ENCODE results near the gene SPIRE1.
"Not testable (repeated sequence)": the region's sequence is repeated elsewhere in the genome, so short reads cannot be mapped to it uniquely, and the experiment has no call there.

The SPIRE1 gene

DNA sequence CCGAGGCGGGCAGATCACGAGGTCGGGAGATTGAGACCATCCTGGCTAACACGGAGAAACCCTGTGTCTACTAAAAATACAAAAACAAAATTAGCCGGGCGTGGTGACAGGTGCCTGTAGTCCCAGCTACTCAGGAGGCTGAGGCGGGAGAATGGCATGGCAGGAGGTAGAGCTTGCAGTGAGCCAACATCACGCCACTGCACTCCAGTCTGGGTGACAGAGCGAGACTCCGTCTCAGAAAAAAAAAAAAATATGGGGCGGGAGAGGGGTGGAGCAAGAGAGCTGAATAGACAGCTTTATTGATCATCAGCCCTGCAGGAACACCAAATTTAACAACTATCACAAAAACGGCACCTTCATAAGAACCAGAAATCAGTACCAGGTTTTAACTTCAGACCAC lies 106.4 kb downstream of the SPIRE1 start:
- DNase-seq, result not testable (repeated sequence)

DNA sequence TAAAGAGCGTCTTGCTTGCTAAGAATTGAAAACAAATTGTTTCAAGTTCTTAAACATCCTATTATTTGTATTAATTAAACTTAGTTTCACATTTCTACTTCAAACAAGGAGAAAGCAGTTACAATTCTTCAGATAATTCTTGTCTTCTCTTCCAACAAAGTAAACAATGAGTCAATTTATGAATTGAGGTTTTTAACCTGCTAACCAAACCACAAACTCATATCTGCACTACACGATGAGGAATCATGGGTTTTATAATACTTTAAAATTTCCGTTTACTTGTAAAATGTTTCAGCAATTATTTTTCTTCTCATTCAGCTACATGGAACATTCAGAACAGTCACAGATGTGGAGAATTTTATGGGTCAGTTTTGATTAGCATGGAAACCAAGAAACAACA lies 114.2 kb downstream of the SPIRE1 start:
- DNase-seq, result no peak

DNA sequence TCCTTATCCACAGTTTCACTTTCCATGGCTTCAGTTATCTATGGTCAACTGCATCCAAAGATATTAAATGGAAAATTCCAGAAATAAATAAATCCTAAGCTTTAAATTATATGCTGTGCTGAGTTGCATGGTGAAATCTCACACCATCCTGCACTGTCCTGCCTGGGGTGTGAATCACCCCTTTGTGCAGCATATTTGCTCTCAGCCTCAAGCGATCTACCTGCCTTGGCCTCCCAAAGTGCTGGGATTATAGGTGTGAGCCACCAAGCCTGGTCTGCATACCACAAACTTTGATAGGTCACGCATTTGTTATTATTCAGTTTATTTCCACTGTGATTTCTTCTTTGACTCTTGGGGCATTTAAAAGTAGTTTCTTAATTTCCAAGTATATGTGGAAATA lies 117.2 kb downstream of the SPIRE1 start:
- no peak for DNase-seq

DNA sequence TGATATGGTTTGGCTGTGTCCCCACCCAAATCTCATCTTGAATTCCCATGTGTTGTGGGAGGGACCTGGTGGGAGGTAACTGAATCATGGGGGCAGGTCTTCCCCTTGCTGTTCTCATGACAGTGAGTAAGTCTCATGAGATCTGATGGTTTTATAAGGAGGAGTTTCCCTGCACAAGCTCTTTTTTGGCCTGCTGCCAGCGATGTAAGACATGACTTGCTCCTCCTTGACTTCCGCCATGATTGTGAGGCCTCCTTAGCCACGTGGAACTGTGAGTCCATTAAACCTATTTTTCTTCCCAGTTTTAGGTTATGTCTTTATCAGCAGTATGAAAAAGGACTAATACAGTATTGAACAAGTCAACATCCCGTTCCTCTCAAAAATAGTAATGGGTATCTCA lies 118.7 kb downstream of the SPIRE1 start:
- not testable (repeated sequence) for DNase-seq

DNA sequence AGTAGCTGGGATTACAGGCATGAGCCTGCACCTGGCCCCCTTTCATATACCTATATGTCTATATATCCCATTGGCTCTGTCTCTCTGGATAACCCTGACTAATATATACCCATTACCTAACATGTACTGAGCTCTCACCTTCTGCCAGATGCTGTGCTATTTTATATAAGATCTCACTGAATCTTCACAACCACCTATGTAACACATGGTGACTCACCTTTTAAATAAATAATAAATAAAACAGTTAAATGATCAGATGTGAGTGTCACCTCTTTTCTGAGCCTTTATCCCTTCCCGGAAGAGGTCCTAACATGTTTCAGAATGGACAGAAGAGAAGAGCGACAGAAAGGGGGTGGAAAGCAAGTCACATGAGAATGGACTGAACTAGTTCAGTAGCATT lies 123.1 kb downstream of the SPIRE1 start:
- no peak for DNase-seq

DNA sequence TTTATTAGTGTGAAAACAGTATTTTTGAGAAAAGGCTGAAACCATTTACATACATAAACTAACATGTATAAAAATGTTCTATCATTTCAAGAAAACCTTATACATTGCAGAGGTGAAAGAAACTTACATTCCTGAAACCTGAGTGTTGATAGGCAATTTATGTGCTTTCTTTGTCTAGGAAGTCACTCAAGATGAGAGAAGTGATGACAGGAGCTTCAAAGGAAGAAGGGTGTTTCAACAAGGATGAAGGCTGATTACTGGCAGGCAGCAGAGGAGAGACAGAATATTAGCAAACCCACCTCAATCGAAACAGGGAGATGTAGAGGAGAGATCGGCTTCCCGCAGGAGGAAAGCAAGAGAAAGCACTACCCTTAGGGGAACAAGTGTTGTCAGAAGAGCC lies 125.2 kb downstream of the SPIRE1 start:
- no peak for DNase-seq

DNA sequence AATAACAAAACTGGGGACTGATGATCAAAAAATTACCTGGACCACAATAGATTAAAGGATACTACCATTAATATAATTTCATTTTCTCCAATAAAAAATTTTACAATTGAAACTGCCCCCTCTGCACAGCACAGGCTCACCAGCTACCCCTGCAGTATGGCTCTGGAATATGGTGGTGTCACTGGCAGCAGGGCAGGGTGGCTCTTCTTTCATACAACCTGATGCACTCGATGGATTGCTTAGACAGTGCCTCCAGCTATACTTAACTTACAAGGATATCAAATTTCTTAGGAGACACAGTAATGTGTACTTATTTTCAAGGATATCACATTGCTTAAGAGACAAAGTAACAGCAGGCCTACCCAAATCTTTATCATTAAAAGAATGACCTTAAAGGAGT lies 126.2 kb downstream of the SPIRE1 start:
- peak; percentile 50 for DNase-seq

DNA sequence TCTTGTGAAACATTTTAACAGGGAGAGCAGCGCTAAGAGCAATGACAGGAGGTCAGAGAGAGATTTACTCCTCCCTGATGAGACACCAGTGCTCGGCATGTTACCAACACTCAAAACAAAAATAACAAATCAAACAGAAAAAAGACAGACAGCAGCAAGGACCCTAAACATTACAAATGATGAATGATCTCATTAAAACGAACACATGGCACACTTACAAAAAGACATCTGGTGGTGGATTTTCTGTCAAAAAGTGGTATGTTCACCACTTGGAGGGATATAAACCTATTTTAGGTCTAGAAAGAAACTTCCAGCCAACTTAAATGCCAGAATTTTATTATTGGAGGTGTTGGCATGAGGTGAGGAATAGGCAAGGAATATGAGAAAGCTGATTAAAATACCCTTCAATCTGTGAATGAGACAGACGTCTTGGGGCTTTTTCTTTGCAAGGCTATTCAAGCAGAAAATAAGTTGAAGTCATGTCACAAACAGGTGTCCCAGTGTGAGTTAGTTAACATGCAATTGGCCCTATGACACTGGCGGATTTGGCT lies 137.4 kb downstream of the SPIRE1 start:
- DNase-seq, result peak; percentile 84

DNA sequence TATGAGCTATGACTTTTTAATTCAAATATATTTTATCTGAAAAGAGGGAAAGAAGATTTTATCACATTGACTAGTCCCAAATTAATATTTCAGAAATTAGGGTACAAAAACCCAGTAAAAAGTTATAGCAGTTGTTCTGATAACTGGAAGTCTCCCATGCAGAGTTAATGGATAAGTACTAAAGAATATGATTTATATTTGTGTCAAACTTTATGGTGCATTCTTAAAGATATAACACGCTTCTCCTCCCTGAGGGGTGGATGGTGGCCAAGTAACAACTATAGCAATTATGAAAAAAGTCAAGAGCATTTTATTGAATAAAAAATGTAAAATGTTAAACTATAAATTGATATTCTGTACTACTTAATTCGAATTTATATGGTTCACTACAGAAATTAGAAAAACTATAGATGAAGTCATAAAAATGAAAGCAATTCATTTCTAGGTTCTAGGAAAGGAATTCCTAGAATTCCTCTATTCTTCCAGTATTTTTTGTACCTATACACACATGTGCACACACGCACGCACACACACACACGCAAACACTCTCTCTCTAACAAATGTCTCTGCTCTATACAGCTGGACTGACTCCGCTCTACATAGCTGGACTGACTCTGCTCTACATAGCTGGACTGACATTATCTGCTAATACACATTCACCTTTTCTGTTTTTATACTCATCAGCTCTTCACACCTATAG lies 138.9 kb downstream of the SPIRE1 start:
- no peak for DNase-seq

DNA sequence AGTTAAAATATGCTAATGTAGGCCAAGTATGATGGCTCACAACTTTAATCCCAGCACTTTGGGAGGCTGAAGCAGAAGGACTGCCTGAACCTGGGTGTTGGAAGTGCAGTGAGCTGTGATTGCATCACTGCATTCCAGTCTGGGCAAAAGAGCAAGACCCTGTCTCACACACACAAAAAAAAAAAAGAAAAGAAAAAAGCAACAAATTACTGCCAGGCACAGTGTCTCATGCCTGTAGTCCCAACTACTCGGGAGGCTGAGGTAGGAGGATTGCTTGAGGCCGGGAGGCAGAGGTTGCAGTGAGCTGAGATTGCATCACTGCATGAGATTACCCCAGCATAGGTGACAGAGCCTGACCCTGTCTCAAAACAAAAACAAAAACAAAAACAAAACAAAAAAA lies 139.6 kb downstream of the SPIRE1 start:
- no peak for DNase-seq

DNA sequence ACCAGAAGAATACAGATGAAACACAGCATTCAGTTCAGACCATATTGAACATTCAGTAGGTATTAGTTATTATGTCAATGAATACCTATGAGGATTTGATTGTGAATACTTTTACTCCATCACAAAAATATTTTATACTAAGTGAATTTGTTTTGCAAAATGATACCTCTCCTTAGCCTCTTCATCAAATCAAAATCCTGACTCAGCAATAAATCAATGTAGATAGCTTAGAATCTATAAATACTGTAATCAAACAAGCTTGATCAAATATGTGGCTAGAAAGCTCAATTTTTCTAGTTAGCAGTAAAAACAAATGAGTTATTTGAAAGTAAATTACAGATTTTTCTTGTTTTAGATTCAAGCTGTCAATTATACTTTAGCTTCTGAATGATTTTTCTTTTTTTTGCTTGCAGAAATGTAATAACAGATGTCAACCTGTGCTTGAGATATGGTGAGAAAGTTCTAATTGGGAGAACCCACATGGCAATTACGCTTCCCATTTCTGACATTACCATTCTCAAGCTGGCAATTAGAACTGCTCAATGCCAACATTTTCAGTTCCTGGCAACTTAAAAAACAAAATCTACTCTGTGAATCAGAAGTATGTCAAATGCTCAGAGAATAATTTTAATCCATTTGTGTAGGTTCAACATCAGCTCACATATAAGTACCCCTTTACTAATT lies 140.6 kb downstream of the SPIRE1 start:
- DNase-seq, result peak; percentile 47

DNA sequence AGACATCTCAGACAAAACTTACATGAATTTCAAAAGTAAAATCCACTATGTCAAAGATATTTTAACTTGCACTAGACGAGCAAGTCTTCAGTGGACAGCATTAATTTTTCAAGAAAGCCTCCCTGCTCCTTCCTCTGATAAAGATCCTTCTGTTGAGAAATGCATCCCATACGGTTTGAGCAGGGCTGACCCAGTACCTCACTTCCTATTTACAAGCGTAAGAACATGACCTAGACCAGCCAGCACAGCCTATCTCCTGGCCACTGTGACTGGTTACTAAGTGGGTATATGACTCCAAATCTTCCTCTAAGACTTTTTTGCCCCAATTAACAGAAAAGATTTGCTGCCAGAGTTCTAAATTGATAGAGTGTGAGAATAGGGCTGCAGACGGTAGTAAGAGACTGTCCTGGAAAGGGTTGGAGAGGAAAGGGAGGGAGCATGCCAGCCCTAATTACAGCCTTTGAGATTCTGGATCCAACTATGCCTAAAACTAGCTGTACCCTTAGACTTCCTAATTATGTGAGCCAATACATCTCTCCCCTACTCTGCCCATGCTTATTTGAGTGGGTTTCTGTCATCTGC lies 141.8 kb downstream of the SPIRE1 start:
- no peak for DNase-seq

DNA sequence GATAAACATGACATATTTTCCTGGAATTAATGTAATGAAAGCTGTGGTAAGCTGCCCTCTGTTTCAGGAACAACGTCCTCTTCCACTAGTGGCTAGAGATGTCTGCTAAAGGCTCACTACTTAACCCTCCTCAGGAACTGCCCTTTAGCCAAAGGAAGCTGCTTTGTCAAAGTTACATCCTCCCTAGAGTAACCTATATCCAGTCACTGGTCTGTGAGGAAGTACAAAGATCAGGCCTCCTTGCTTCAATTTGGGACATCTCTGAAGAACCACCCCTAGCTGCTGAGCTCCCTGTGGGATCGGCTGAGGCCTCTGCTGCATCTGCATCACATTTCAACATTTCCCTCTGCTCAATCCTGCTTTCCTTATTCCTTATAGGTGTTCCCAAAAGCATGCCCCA lies 142.4 kb downstream of the SPIRE1 start:
- no peak for DNase-seq

DNA sequence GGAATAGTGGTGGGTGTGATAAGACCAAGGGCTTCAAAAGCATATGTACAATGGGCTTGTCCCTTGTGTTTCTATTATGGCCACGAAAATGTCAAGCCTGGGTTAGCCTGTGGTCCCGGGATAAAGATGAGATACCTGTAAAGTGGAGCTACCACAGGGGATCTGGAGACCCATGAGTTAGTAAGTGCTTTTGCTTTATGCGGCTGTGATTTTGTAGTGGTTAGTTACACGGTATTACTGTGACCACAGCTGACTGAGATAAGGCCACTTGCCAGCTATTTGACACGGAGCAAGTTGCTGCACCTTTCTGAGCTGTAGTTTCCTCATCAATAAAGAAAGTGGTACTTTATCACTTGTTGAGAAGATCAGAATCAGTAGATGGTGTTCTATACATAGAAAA lies 150.9 kb downstream of the SPIRE1 start:
- DNase-seq, result no peak

DNA sequence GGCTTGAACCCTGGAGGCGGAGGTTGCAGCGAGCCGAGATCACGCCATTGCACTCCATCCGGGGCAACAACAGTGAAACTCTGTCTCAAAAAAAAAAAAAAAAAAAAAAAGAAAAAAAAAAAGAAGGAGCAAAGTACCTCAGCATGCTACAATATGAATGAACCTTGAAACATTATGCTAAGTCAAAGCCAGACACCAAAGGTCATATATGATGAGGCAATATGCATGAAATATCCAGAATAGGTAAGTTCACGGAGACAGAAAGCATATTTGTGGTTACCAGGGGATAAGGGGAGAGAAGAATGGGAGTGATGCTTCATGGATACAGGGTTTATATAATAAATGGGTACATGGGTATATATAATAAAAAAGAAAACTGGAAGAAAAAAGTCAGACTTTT lies 156.9 kb downstream of the SPIRE1 start:
- no peak for DNase-seq

DNA sequence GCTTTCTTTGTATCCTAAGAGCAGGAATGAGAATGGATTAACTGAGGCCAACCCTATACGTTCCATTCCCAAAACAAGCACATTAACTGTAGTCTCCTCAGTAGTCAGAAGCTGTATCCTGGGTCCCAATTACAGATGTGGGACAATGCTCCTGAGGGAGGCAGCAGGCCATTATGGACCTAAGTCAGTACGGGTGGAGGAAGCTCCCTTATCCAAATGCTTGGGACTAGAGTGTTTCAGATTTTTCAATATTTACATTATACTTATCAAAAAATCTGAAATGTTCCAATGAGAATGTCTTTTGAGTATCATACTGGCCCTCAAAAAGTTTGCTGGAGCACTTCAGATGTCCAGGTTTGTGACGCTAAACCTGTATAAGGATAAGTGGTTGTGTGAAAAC lies 160.1 kb downstream of the SPIRE1 start:
- DNase-seq, result no peak

DNA sequence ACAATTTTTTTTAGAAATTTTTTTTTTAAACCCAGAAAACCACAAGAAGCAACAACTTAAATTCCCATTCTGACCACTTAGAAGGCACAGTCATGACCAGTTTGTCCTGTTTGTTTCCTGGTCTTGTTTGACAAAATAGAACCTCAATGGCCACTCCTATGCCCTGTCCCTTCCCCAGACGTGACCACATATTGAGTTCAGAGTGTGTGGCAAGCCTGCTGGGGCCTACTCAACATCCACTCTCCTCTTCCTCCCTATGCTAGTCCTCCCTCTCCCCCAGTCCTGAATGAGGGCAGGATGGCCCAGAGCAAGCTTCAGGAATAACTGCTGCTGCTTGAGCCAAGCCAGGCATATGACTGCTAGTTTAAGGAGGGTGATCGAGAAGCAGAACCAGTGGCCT lies 160.6 kb downstream of the SPIRE1 start:
- no peak for DNase-seq

DNA sequence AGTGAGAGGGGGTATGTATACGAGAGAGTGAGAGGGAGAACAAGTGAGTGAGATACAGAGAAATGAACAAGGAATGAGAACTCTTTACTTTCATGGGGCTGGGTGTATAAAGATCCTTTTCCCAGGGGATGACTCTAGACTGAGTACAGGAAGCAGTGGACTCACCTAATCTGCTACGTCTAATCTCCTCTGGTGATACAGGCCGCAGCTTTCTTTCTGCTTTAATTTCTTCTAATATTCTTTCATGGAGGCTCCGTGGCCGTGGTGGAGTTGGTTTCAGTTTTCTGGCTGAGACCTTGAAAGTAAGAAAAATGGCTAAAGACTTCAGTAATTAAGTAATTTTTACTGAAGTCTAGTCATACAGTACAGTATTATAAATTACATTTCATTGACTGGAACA lies 165.0 kb downstream of the SPIRE1 start:
- DNase-seq, result no peak

DNA sequence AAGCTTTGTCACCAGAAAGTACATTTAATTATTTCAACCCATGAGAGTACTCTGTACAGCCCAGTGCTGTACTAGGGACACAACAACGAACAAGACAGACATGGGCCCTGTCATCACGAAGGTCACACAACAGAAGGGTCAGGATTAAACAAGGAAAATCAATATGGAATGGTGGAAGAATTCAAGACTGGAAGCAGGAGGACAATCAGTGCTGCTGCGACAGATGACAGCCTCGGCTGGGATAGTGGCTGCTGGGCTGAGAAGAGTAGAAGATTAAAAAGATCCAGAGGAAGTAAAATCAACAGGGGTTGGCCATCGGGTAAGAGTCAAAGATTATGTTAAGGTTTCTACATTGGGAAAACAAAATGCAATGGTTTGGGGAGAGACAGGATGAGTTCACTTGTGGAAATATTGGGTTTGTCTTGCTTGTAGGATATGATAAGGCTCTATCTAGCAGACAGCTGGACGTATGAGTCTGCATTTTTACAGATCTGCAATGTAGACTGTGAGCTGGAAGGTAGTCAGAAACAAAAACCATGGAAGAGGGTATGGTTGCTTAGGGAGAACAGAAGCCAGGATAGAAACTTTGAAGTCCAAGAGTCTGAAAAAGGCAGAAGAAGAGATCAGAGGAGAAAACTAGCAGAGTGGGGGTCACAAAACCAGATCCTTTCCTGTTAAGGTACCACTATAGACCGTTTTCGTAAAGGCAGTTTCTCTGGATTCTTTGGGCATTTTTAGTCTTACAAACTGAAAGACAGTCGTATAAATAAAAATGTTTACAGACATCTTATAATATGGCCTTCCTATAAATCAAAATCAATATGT lies 166.1 kb downstream of the SPIRE1 start:
- no peak for DNase-seq

DNA sequence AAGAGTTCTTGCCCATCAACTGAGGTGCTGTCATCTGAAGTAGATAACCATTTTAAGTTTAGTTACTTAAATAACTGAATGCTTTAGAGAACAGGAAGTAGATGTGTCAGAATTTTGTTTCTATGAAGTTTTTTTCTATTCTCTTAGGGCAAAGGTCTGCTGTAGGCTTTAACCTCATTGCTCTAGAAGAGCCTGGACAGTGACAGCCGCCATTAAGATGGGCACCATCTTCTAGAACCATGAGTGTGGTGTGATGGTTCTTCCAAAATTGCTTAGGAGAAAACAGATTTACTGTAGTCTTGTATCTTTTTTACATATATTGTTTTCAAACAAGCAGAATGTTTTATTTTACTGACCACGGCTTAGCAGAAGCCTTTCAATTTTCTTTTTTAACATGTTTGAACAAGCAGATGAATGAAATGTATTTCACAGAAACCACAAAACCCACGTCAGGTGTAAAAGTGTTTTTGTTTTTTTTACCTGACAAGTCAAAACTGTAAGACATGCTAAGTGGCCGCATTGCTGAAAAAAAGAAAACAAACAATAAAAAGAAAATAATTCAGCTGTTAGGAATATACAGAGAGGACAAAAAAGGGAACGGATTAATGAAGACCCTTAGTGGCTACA lies 172.3 kb downstream of the SPIRE1 start:
- no peak for DNase-seq

DNA sequence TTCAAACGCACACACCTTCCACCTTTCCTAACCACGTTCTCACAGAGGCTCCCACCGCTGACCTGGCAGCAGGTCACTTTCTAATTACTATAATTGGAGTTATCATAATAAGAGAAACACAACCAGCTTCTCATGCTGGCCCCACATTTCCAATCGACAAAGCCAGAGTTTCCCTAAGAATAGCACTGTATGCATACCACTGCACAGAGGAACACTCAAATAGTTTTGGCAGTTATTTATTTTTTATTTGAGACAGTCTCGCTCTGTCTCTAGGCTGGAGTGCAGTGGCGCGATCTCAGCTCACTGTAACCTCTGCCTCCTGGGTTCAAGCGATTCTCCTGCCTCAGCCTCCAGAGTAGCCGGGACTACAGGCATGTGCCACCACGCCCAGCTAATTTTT lies 176.0 kb downstream of the SPIRE1 start:
- DNase-seq, result not testable (repeated sequence)

DNA sequence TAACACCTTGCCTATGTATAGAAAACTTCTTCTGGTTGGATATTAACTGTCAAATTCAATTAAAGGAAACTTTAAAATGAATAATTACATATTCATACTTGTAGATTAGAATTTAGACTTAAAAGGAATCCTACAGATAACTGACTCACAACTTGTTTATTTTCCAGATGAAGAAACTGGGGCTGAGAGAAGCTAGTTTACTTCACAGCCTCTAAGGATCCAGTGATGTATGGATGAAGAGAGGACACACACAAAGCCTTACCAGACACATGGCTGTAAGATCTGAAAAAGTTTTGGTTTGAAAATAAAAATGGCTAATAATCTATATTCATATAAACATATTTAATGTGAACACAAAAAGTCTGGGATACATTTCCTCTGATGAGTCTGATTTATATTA lies 177.9 kb downstream of the SPIRE1 start:
- no peak for DNase-seq

DNA sequence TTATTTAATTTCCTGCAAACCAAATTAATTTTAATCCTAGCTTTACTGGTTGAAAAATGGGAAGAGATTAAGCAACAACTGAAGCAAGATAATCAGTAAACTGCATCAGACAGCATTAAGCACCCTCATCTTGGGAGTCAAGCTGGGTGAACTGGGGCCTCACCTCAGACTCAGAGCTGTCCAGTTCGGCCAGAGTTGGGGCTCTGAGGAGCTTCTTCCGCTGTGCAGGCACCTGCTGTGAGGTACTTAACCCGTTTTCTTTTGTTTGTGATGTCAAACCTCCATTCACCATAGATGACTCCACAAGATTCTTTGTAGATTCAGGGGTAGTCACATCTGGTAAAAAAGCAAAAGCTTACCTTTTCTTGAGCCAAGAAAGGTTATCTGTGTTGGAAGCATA lies 178.4 kb downstream of the SPIRE1 start:
- no peak for DNase-seq
